ENCODE measurements around the gene CHST3. TPM values are rescaled to one million over a fixed set of nuclear protein-coding genes. Genes with fewer than 3 reads are reported as not detected.

Gene CHST3
- total and polyA plus RNA-seq, 2 experiments from 2014 or later = 0.94 to 8.3 TPM

DNA sequence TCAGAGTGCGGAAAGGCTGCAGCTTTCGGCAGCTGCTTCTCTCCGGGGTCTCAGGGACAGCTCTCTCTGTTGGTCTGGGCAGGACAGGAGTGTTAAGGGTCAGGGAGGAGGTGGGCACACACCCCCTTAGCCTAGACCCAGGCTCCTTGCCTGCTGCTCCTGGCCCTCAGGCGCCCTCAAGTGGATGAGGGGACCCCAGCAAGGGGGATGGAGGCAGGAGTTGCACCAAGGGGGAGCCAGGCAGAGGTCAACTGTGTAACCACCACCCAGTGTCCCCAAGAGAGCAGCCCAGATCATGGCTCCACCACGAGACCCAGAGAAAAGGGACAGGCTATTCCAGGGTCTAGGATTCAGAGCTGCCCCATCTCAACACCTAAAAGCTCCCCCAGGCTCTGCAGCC is 97.3 kb downstream of the CHST3 start:
- H3K9me2 ChIP-seq (ENCODE audit: insufficient read depth) = no peaks in the 10 kb centered on the region
- H3K27ac Mint-ChIP-seq = no peak overlapping the region
- H3F3A ChIP-seq (replicated peaks; ENCODE audit: low read depth) = no peaks in the 10 kb centered on the region
- H3K36me3 Mint-ChIP-seq (ENCODE audit: low read depth) = no peaks in the 10 kb centered on the region
- no peak overlapping the region for H3K4me2 ChIP-seq
- no peak overlapping the region for H3K4me3 ChIP-seq
- H3K27me3 ChIP-seq (ENCODE audit: insufficient read depth) = no peaks in the 10 kb centered on the region
- no peak overlapping the region for H3K4me3 Mint-ChIP-seq
- H3K4me1 ChIP-seq (ENCODE audit: insufficient read depth) = no peaks in the 10 kb centered on the region
- no peaks in the 10 kb centered on the region for H3K36me3 ChIP-seq (ENCODE audit: insufficient read depth)
- TF ChIP-seq, protein P1, sequence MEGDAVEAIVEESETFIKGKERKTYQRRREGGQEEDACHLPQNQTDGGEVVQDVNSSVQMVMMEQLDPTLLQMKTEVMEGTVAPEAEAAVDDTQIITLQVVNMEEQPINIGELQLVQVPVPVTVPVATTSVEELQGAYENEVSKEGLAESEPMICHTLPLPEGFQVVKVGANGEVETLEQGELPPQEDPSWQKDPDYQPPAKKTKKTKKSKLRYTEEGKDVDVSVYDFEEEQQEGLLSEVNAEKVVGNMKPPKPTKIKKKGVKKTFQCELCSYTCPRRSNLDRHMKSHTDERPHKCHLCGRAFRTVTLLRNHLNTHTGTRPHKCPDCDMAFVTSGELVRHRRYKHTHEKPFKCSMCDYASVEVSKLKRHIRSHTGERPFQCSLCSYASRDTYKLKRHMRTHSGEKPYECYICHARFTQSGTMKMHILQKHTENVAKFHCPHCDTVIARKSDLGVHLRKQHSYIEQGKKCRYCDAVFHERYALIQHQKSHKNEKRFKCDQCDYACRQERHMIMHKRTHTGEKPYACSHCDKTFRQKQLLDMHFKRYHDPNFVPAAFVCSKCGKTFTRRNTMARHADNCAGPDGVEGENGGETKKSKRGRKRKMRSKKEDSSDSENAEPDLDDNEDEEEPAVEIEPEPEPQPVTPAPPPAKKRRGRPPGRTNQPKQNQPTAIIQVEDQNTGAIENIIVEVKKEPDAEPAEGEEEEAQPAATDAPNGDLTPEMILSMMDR (conservative IDR thresholded peaks at IDR 0.05; ENCODE audit: low read depth in 2 of 2) = peak; percentile 54 to 89
- TF ChIP-seq ZNF114 (CRISPR knock-in tag; IDR thresholded peaks at IDR 0.05) (no peak), POLR2AphosphoS5 (IDR thresholded peaks at IDR 0.05; ENCODE audit: low read depth) (no peak), CREB1 (CRISPR knock-in tag; IDR thresholded peaks at IDR 0.05; ENCODE audit: low read depth) (no peak), EZH2phosphoT487 (IDR thresholded peaks at IDR 0.05; ENCODE audit: unreplicated experiment) (no peak)
- H2AFZ ChIP-seq = peak overlapping the region; percentile 76
- no peaks in the 10 kb centered on the region for H4K20me1 ChIP-seq (replicated peaks; ENCODE audit: insufficient read depth)
- ATAC-seq = peak; percentile 86
- no peak overlapping the region for H3K27ac ChIP-seq (ENCODE audit: low read depth)
- H3K9me3 Mint-ChIP-seq = no peaks in the 10 kb centered on the region
- no peaks in the 10 kb centered on the region for H3K79me2 ChIP-seq (replicated peaks; ENCODE audit: insufficient read depth)
- peaks cover 19% of the 10 kb centered on the region for H3K4me1 Mint-ChIP-seq
- DNase-seq (ENCODE audit: low spot score) = peak; percentile 64
- H3K27me3 Mint-ChIP-seq (ENCODE audit: insufficient read depth, low read depth, poor library complexity) = peaks cover 13% of the 10 kb centered on the region

GRCh38 chr10:72061930-72062329 is 97.7 kb downstream of the CHST3 start:
- no peak overlapping the region for H3K4me2 ChIP-seq
- no peaks in the 10 kb centered on the region for H4K20me1 ChIP-seq (replicated peaks; ENCODE audit: insufficient read depth)
- no peak for TF ChIP-seq EZH2phosphoT487 (IDR thresholded peaks at IDR 0.05; ENCODE audit: unreplicated experiment)
- TF ChIP-seq ETS1 (IDR thresholded peaks at IDR 0.05) = no peak
- TF ChIP-seq ZNF462 (CRISPR knock-in tag; IDR thresholded peaks at IDR 0.05) = no peak
- no peak for TF ChIP-seq ZNF331 (CRISPR knock-in tag; IDR thresholded peaks at IDR 0.05; ENCODE audit: low read depth)
- no peak for TF ChIP-seq STAT1 (IDR thresholded peaks at IDR 0.05; ENCODE audit: unreplicated experiment)
- TF ChIP-seq ZNF114 (CRISPR knock-in tag; IDR thresholded peaks at IDR 0.05) = no peak
- no peak for ATAC-seq
- peaks cover 13% of the 10 kb centered on the region for H3K27me3 Mint-ChIP-seq (ENCODE audit: insufficient read depth, low read depth, poor library complexity)
- no peak overlapping the region for H3K27ac Mint-ChIP-seq
- H3K9me2 ChIP-seq (ENCODE audit: insufficient read depth) = no peaks in the 10 kb centered on the region
- no peaks in the 10 kb centered on the region for H3F3A ChIP-seq (replicated peaks; ENCODE audit: low read depth)
- no peaks in the 10 kb centered on the region for H3K79me2 ChIP-seq (replicated peaks; ENCODE audit: insufficient read depth)
- no peak overlapping the region for H3K27ac ChIP-seq (ENCODE audit: low read depth)
- no peaks in the 10 kb centered on the region for H3K27me3 ChIP-seq (ENCODE audit: insufficient read depth)
- H3K4me1 ChIP-seq (ENCODE audit: insufficient read depth) = no peaks in the 10 kb centered on the region
- no peak for DNase-seq (ENCODE audit: low spot score)
- H3K4me1 Mint-ChIP-seq = peaks cover 19% of the 10 kb centered on the region
- no peak overlapping the region for H3K4me3 ChIP-seq
- H3K36me3 Mint-ChIP-seq (ENCODE audit: low read depth) = no peaks in the 10 kb centered on the region
- H3K36me3 ChIP-seq (ENCODE audit: insufficient read depth) = no peaks in the 10 kb centered on the region
- no peak overlapping the region for H3K4me3 Mint-ChIP-seq
- H2AFZ ChIP-seq = no peak overlapping the region
- H3K9me3 Mint-ChIP-seq = no peaks in the 10 kb centered on the region

Measured in GM23338 (cell line).